Right cardiac atrium (tissue), 5 donors: ENCODE results near the gene PCDHA3. TPM values are rescaled to one million over a fixed set of nuclear protein-coding genes. Genes with fewer than 3 reads are reported as not detected.
"Not testable (repeated sequence)": the region's sequence is repeated elsewhere in the genome, so short reads cannot be mapped to it uniquely, and the experiment has no call there.

Experiments
- ATAC-seq, 2 donors: fragments of 200-7000 bp; cut with Tn5 transposase; one replicate each; pipeline versions ENCODE4 v1.8.0 to v1.9.1; 2020; ENCODE audit warnings: moderate library complexity in 2 of 2, mild to moderate bottlenecking in 1 of 2
- DNase-seq, 3 donors: peaks; one replicate each; pipeline ENCODE4 v3.0.0-alpha.2; 2020
- H3K27ac ChIP-seq: one replicate; pipeline ENCODE4 v1.5.1; 2013; ENCODE audit warnings: mild to moderate bottlenecking, low read length, control low read depth, moderate library complexity
- H3K27me3 ChIP-seq: one replicate; pipeline ENCODE4 v1.6.1; 2013; ENCODE audit not compliant: control insufficient read depth, insufficient read depth
- H3K4me1 ChIP-seq: one replicate; pipeline ENCODE4 v1.6.1; 2013; ENCODE audit warnings: low read length; ENCODE audit not compliant: control insufficient read depth, insufficient read depth
- H3K4me3 ChIP-seq: one replicate; pipeline ENCODE4 v1.5.1; 2013; ENCODE audit warnings: low read length, control low read depth
- H3K9me3 ChIP-seq: one replicate; pipeline ENCODE4 v1.6.1; 2013; ENCODE audit warnings: low read length; ENCODE audit not compliant: control insufficient read depth
- WGBS: extraction: QIAGEN DNeasy Blood & Tissue Kit; methylation state at CpG from one replicate; pipeline ENCODE4 v1.1.7; 2013; 5-methylcytosine and 5-hydroxymethylcytosine counted together
- intact Hi-C, 4 donors: fragments of 100-400 bp; cut with DNase I; formaldehyde crosslinking; loops; one replicate each; pipeline versions ENCODE4 v1.11.0 to v1.14.0; 2022 to 2023
- polyA plus RNA-seq: library from polyadenylated mRNA; stranded (reverse); fragments of 200-250 nt; gene quantifications from one replicate; pipeline ENCODE4 v1.2.3, GENCODE V29; 2013
- total RNA-seq, 4 donors: library from RNA; stranded (reverse); fragmentation: NEBNext Ultra II Directional; extraction: Animal tissue kit (Norgen Biotek cat#: 25700); gene quantifications; one replicate each; pipeline ENCODE4 v1.2.1, GENCODE V29; 2021
- donor health status: healthy with polysubstance abuse.
- donor health status: DM: no; HTN: yes; CAD: no.
- donor health status: DM: no; HTN: no; CAD: no.
- donor health status: DM: no; HTN: yes; CAD: no; lungs with severe emphysema.
- donor health status: DM: yes; HTN: yes; CAD: no.

PCDHA3 gene
- total and polyA plus RNA-seq, 5 donors, result 0.07 to 0.40 (median 0.24) TPM

DNA sequence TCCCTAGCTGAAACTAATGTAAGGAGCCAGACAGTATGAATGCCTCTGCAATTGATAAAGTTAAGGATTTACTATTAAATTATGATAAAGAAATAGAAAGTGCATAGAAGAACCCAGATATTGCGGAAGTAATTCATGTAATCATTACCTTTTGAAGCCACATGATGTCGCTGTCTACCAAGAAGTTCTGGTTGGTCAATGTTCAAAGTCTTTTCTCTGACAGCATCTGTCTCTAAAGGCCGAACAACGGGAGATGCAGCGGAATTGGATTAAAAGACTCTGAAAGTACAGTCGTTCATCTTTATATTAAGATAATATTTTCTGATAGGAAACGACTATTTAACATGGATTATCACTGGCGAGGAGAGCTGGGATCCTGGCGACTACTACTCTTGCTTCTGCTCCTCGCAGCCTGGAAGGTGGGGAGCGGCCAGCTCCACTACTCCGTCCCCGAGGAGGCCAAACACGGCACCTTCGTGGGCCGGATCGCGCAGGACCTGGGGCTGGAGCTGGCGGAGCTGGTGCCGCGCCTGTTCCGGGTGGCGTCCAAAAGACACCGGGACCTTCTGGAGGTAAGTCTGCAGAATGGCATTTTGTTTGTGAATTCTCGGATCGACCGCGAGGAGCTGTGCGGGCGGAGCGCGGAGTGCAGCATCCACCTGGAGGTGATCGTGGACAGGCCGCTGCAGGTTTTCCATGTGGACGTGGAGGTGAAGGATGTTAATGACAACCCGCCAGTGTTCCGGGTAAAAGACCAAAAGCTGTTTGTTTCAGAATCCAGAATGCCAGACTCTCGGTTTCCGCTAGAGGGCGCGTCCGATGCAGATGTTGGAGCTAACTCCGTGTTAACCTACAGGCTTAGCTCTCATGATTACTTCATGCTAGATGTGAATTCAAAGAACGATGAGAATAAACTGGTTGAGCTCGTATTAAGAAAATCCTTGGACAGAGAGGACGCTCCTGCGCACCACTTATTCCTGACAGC, 40.4 kb downstream of the PCDHA3 start, which contains the start of gene PCDHA8:
TSS of gene PCDHA8 (plus strand) at position 210 of the 985 bp plus-strand sequence. CDS start at position 345, 135 bp downstream.
- Histone ChIP-seq H3K4me1 (no peaks in the 10 kb centered on the region), H3K4me3 (no peak within 1 kb of the TSS), H3K9me3 (peaks cover 1% of the 10 kb centered on the region), H3K27me3 (peaks cover 3% of the 10 kb centered on the region), H3K27ac (no peak within 1 kb of the TSS)
- intact Hi-C loops, result no loop called here
- ATAC-seq (no peak), DNase-seq (no peak)
- WGBS, result 18% methylated on average over 46 of the region's 47 CpGs

GRCh38 chr5:140842798-140843733, 42.2 kb downstream of the PCDHA3 start:
- Histone ChIP-seq H3K4me3 (no peak overlapping the region), H3K4me1 (no peaks in the 10 kb centered on the region), H3K27ac (no peak overlapping the region), H3K9me3 (no peaks in the 10 kb centered on the region), H3K27me3 (peaks cover 3% of the 10 kb centered on the region)
- DNase-seq, result peak in 1 of 3 donors; percentile 40
- ATAC-seq, result no peak
- WGBS, result 39% methylated on average over 87 of the region's 87 CpGs
- intact Hi-C loops, result no loop called here

DNA sequence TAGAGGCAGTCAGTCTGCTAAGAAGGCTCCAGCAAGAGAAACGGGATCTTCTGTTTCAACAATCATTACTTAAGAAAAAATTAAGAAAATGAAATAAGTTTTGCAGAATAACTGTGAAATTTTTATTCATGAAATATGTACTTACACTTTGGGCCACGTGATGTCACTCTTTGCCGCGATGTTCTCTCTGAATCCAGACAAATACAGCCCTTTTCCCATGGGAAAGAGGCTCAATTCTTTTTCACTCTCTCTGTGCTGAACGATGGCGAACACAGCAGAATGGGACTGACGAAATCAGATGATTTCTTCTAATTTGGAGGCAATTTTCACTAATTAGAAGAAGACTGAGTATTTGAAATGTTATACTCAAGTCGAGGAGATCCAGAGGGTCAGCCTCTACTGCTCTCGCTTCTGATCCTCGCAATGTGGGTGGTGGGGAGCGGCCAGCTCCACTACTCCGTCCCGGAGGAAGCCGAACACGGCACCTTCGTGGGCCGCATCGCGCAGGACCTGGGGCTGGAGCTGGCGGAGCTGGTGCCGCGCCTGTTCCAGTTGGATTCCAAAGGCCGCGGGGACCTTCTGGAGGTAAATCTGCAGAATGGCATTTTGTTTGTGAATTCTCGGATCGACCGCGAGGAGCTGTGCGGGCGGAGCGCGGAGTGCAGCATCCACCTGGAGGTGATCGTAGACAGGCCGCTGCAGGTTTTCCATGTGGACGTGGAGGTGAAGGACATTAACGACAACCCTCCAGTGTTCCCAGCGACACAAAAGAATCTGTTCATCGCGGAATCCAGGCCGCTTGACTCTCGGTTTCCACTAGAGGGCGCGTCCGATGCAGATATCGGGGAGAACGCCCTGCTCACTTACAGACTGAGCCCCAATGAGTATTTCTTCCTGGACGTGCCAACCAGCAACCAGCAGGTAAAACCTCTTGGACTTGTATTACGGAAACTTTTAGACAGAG, 47.6 kb downstream of the PCDHA3 start, which contains the start of gene PCDHA9:
TSS of gene PCDHA9 (plus strand) at position 244 of the 964 bp plus-strand sequence. CDS start at position 358, 114 bp downstream.
- H3K27me3 ChIP-seq, DNase-seq, ATAC-seq, H3K9me3 ChIP-seq, intact Hi-C loops, H3K4me3 ChIP-seq, H3K4me1 ChIP-seq, H3K27ac ChIP-seq: not testable (repeated sequence)
- WGBS, result 14% methylated on average over 45 of the region's 48 CpGs

DNA sequence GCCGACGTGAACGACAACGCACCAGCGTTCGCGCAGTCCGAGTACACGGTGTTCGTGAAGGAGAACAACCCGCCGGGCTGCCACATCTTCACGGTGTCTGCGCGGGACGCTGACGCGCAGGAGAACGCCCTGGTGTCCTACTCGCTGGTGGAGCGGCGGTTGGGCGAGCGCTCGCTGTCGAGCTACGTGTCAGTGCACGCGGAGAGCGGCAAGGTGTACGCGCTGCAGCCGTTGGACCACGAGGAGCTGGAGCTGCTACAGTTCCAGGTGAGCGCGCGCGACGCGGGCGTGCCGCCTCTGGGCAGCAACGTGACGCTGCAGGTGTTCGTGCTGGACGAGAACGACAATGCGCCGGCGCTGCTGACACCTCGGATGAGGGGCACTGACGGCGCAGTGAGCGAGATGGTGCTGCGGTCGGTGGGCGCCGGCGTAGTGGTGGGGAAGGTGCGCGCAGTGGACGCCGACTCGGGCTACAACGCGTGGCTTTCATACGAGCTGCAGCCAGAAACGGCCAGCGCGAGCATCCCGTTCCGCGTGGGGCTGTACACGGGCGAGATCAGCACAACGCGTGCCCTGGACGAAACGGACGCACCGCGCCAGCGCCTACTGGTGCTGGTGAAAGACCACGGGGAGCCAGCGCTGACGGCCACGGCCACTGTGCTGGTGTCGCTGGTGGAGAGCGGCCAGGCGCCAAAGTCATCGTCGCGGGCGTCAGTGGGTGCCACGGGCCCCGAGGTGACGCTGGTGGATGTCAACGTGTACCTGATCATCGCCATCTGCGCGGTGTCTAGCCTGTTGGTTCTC, 49.2 kb downstream of the PCDHA3 start:
- H3K4me3 ChIP-seq, H3K27me3 ChIP-seq, H3K27ac ChIP-seq, ATAC-seq, H3K9me3 ChIP-seq, H3K4me1 ChIP-seq, intact Hi-C loops: not testable (repeated sequence)
- DNase-seq, result peak in 1 of 3 donors; percentile 42
- 33% methylated on average over 101 of the region's 101 CpGs for WGBS

Other genes starting within 250 kb of the PCDHA3 start
- 10 to 100 TPM; 25.9 to 32.7 (median 28.2) TPM for gene SRA1, start 243.6 kb upstream of the PCDHA3 start, total RNA-seq
- gene SRA1, start 243.6 kb upstream of the PCDHA3 start, polyA plus RNA-seq, result 31.1 TPM
- 10 to 100 TPM; 13.2 to 19.2 (median 16.0) TPM for gene APBB3, start 236.5 kb upstream of the PCDHA3 start, total RNA-seq
- 16.7 TPM for gene APBB3, start 236.5 kb upstream of the PCDHA3 start, polyA plus RNA-seq
- gene SLC35A4, start 236.2 kb upstream of the PCDHA3 start, total RNA-seq, result 10 to 100 TPM; 58.2 to 77.3 (median 71.0) TPM
- gene SLC35A4, start 236.2 kb upstream of the PCDHA3 start, polyA plus RNA-seq, result 44.6 TPM
- 10 to 100 TPM; 52.8 to 99.0 (median 68.0) TPM for gene CD14, start 167.9 kb upstream of the PCDHA3 start, total RNA-seq
- gene CD14, start 167.9 kb upstream of the PCDHA3 start, polyA plus RNA-seq, result 25.1 TPM
- gene TMCO6, start 161.6 kb upstream of the PCDHA3 start, total RNA-seq, result 1 to 10 TPM; 4.3 to 5.0 (median 4.8) TPM
- gene TMCO6, start 161.6 kb upstream of the PCDHA3 start, polyA plus RNA-seq, result 4.6 TPM
- 100 to 1,000 TPM in 3 of 4 donors, 10 to 100 TPM in 1; 96.8 to 130 (median 106) TPM for gene NDUFA2, start 153.4 kb upstream of the PCDHA3 start, total RNA-seq
- 334 TPM for gene NDUFA2, start 153.4 kb upstream of the PCDHA3 start, polyA plus RNA-seq
- 10 to 100 TPM; 68.2 to 77.6 (median 69.9) TPM for gene IK, start 153.2 kb upstream of the PCDHA3 start, total RNA-seq
- 62.4 TPM for gene IK, start 153.2 kb upstream of the PCDHA3 start, polyA plus RNA-seq
- gene WDR55, start 136.2 kb upstream of the PCDHA3 start, total RNA-seq, result 10 to 100 TPM; 10.0 to 13.8 (median 12.5) TPM
- gene WDR55, start 136.2 kb upstream of the PCDHA3 start, polyA plus RNA-seq, result 11.2 TPM
- under 1 TPM in 3 of 4 donors, not detected in 1; 0.23 to 0.58 (median 0.41) TPM for gene DND1, start 127.5 kb upstream of the PCDHA3 start, total RNA-seq
- 0.54 TPM for gene DND1, start 127.5 kb upstream of the PCDHA3 start, polyA plus RNA-seq
- gene HARS1, start 109.7 kb upstream of the PCDHA3 start, total RNA-seq, result 10 to 100 TPM; 42.9 to 49.6 (median 45.7) TPM
- 44.5 TPM for gene HARS1, start 109.7 kb upstream of the PCDHA3 start, polyA plus RNA-seq
- 10 to 100 TPM; 16.5 to 24.7 (median 21.6) TPM for gene HARS2, start 109.6 kb upstream of the PCDHA3 start, total RNA-seq
- 17.0 TPM for gene HARS2, start 109.6 kb upstream of the PCDHA3 start, polyA plus RNA-seq
- gene ZMAT2, start 100.6 kb upstream of the PCDHA3 start, total RNA-seq, result 10 to 100 TPM; 31.3 to 36.3 (median 33.7) TPM
- 52.2 TPM for gene ZMAT2, start 100.6 kb upstream of the PCDHA3 start, polyA plus RNA-seq
- not detected for gene PCDHA1, start 14.9 kb upstream of the PCDHA3 start, total RNA-seq
- gene PCDHA1, start 14.9 kb upstream of the PCDHA3 start, polyA plus RNA-seq, result not detected
- under 1 TPM in 1 of 4 donors, not detected in 3; 0.08 TPM for gene PCDHA2, start 6.2 kb upstream of the PCDHA3 start, total RNA-seq
- not detected for gene PCDHA2, start 6.2 kb upstream of the PCDHA3 start, polyA plus RNA-seq
- gene PCDHA4, start 6.0 kb downstream of the PCDHA3 start, total RNA-seq, result under 1 TPM in 3 of 4 donors, not detected in 1; 0.14 to 0.21 (median 0.14) TPM
- gene PCDHA4, start 6.0 kb downstream of the PCDHA3 start, polyA plus RNA-seq, result 0.02 TPM
- under 1 TPM in 2 of 4 donors, not detected in 2; 0.06 to 0.09 TPM for gene PCDHA5, start 20.6 kb downstream of the PCDHA3 start, total RNA-seq
- 0.02 TPM for gene PCDHA5, start 20.6 kb downstream of the PCDHA3 start, polyA plus RNA-seq
- under 1 TPM in 3 of 4 donors, not detected in 1; 0.08 to 0.20 (median 0.14) TPM for gene PCDHA6, start 26.9 kb downstream of the PCDHA3 start, total RNA-seq
- 0.07 TPM for gene PCDHA6, start 26.9 kb downstream of the PCDHA3 start, polyA plus RNA-seq
- gene PCDHA7, start 33.2 kb downstream of the PCDHA3 start, total RNA-seq, result under 1 TPM in 2 of 4 donors, not detected in 2; 0.12 to 0.14 TPM
- gene PCDHA7, start 33.2 kb downstream of the PCDHA3 start, polyA plus RNA-seq, result 0.02 TPM
- under 1 TPM in 2 of 4 donors, not detected in 2; 0.06 TPM for gene PCDHA8, start 40.1 kb downstream of the PCDHA3 start, total RNA-seq
- not detected for gene PCDHA8, start 40.1 kb downstream of the PCDHA3 start, polyA plus RNA-seq
- gene PCDHA9, start 47.3 kb downstream of the PCDHA3 start, total RNA-seq, result under 1 TPM in 1 of 4 donors, not detected in 3; 0.03 TPM
- gene PCDHA9, start 47.3 kb downstream of the PCDHA3 start, polyA plus RNA-seq, result not detected
- gene PCDHA10, start 54.8 kb downstream of the PCDHA3 start, total RNA-seq, result under 1 TPM; 0.06 to 0.59 (median 0.39) TPM
- 0.02 TPM for gene PCDHA10, start 54.8 kb downstream of the PCDHA3 start, polyA plus RNA-seq
- under 1 TPM in 3 of 4 donors, not detected in 1; 0.06 to 0.42 (median 0.12) TPM for gene PCDHA11, start 67.9 kb downstream of the PCDHA3 start, total RNA-seq
- not detected for gene PCDHA11, start 67.9 kb downstream of the PCDHA3 start, polyA plus RNA-seq
- under 1 TPM in 2 of 4 donors, not detected in 2; 0.20 to 0.31 TPM for gene PCDHA12, start 74.3 kb downstream of the PCDHA3 start, total RNA-seq
- 0.02 TPM for gene PCDHA12, start 74.3 kb downstream of the PCDHA3 start, polyA plus RNA-seq
- gene PCDHA13, start 81.1 kb downstream of the PCDHA3 start, total RNA-seq, result under 1 TPM in 1 of 4 donors, not detected in 3; 0.09 TPM
- 0.05 TPM for gene PCDHA13, start 81.1 kb downstream of the PCDHA3 start, polyA plus RNA-seq
- under 1 TPM; 0.09 to 0.23 (median 0.11) TPM for gene PCDHAC1, start 125.2 kb downstream of the PCDHA3 start, total RNA-seq
- gene PCDHAC1, start 125.2 kb downstream of the PCDHA3 start, polyA plus RNA-seq, result not detected
- 1 to 10 TPM in 1 of 4 donors, under 1 TPM in 3; 0.44 to 1.1 (median 0.54) TPM for gene PCDHAC2, start 165.4 kb downstream of the PCDHA3 start, total RNA-seq
- 0.02 TPM for gene PCDHAC2, start 165.4 kb downstream of the PCDHA3 start, polyA plus RNA-seq